Fibroblast of skin of right quadriceps (primary cell): ENCODE results near the gene DMP1.
A peak's percentile ranks its signal among the peaks of the same experiment; 100 is the strongest.

Source experiments
- DNase-seq: peaks from one replicate; pipeline ENCODE4 v3.0.0-alpha.2; 2013

The DMP1 gene, protein sequence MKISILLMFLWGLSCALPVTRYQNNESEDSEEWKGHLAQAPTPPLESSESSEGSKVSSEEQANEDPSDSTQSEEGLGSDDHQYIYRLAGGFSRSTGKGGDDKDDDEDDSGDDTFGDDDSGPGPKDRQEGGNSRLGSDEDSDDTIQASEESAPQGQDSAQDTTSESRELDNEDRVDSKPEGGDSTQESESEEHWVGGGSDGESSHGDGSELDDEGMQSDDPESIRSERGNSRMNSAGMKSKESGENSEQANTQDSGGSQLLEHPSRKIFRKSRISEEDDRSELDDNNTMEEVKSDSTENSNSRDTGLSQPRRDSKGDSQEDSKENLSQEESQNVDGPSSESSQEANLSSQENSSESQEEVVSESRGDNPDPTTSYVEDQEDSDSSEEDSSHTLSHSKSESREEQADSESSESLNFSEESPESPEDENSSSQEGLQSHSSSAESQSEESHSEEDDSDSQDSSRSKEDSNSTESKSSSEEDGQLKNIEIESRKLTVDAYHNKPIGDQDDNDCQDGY

DNA sequence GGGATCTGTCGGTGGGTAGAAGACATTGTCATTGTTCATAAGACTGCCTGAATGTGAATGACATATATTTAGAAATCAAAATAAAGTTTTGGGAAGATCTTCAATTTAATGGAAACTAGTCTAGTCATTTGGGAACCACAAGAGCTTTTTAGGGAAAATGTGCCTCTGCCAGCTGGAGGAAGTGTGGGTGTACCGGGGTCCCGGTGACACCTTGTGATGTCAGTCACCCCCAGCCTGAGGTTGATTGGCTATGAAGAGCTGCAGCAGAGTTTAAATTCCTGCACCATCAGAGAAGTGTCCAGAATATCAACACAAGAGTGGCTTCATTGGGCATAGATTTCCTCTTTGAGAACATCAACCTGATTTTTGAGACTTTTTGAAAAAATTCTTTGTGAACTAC is at the start of gene DMP1:
Gene DMP1 (plus strand): TSS at position 301 of the 400 bp plus-strand sequence. CDS start 6,213 bp downstream, outside the sequence.
- no peak for DNase-seq

DNA sequence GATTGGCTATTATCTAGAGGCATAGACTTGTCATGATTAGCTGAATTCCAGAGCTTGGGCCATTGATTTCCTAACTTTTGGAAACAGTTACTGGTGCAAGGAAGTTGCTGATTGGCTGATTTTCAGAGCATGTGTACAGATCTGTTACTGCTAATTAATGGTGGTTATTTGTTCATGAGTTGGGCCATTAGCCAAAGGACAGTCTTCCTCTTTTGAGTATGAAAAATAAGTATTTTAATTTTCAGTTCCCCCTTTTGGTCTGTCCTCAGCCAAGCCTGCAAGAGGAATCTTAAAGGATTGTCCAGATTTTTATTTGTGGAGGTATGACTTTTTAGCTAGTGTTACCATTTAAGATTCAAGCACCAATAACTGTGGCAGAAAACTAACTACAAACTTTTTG is 48.7 kb upstream of the DMP1 start:
- DNase-seq, result no peak

DNA sequence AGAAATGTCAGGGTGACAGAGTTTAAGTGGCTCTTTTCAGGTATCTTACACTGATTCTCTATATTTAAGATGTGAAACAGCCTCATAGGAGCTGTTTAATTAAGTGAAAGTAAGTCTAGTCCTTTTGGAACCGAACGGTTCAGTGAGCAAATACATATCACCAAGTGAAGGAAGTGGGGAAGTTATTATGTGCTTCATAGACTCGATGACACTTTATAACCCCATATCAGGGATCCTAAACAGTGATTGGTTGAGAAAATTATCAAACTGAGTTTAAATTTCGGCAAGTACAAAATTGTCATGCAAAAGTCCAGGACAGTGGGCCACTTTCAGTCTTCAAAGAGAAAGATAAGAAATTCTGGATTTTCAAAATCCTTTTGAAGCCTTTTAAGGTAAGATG is 41.9 kb upstream of the DMP1 start, which contains the start of gene DSPP:
Gene DSPP (plus strand): TSS at position 301 of the 400 bp plus-strand sequence. CDS start 2,380 bp downstream, outside the sequence.
- no peak for DNase-seq

DNA sequence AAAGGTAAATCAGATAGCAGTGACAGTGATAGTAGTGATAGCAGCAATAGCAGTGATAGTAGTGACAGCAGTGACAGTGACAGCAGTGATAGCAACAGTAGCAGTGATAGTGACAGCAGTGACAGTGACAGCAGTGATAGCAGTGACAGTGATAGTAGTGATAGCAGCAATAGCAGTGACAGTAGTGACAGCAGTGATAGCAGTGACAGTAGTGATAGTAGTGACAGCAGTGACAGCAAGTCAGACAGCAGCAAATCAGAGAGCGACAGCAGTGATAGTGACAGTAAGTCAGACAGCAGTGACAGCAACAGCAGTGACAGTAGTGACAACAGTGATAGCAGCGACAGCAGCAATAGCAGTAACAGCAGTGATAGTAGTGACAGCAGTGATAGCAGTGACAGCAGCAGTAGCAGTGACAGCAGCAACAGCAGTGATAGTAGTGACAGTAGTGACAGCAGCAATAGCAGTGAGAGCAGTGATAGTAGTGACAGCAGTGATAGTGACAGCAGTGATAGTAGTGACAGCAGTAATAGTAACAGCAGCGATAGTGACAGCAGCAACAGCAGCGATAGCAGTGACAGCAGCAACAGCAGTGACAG is 35.7 kb upstream of the DMP1 start:
- no peak for DNase-seq

DNA sequence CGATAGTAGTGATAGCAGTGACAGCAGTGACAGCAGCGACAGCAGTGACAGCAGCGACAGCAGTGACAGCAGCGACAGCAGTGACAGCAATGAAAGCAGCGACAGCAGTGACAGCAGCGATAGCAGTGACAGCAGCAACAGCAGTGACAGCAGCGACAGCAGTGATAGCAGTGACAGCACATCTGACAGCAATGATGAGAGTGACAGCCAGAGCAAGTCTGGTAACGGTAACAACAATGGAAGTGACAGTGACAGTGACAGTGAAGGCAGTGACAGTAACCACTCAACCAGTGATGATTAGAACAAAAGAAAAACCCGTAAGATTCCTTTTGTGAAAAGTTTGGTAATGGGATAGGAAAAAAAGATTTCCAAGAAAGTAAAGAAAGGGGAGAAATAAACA is 33.8 kb upstream of the DMP1 start:
- no peak for DNase-seq

DNA sequence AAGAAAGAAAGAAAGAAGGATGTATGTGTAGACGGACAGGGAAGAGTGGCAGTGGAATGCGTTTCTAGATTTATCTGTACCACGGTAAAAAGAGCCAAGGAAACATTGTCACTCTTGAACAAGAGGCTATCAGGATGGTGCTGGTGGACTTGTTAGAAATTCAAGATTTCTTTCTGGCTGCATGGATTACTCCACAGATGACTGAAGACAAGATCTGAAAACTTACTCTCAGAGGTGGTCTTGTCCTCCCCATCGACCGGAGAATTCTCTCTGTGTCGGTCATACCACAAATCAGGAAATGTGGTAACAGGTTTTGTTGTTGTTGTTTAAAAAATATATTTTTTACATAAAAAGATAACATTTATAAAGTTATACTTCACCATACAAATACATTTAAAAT is 30.0 kb upstream of the DMP1 start:
- DNase-seq, result no peak

DNA sequence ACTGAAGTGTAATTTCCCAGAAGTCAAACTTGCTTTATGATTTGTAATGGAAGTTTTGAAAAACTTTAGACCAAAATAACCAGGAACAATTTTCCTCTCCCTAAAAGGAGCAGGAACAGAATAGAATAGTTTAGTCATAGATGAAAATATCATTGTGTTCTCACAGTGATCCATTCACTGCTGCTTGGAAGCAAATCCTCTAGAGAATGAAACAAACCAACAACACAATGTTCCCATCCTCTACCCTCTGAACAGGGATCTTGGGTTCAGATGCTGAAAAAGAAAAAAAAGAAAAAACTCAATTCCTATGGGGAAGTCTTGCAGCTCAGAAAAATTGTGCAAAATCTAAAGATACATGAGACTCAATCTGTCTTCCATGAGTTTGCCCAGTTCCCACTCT is 29.6 kb upstream of the DMP1 start:
- DNase-seq, result no peak

DNA sequence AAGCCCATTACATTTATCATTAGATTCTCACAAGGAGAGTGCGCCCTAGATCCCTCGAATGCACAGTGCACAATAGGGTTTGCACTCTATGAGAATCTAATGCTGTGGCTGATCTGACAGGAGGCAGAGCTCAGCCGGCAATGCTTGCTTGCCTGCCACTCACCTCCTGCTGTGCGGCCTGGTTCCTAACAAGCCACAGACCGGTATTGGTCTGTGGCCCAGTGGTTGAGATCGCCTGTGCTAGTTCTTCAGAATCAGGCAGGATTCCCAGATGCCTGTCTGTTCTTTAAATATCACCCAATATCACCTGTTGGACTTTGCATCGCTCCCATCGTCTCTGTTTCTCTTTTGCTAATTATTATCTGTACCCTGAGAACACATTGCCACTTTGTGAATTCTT is 27.8 kb upstream of the DMP1 start:
- DNase-seq, result no peak

DNA sequence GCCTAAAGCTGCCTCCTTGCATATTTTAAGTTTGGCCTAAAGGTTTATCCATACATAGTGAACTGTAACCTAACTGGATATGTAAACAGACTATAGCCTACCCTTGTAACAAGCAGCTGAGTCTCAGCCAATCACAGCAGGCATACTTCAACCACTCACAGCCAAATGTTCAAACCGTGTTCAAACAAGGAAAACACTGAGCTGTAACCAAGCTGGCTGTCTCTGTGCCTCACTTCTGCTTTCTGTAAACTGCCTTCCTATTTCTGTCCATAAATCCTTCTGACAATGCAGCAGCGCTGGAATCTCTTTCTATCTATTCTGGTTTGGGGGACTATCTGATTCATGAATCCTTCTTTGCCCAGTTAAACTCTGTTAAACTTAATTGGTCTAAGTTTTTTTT is 25.4 kb upstream of the DMP1 start:
- DNase-seq, result no peak

DNA sequence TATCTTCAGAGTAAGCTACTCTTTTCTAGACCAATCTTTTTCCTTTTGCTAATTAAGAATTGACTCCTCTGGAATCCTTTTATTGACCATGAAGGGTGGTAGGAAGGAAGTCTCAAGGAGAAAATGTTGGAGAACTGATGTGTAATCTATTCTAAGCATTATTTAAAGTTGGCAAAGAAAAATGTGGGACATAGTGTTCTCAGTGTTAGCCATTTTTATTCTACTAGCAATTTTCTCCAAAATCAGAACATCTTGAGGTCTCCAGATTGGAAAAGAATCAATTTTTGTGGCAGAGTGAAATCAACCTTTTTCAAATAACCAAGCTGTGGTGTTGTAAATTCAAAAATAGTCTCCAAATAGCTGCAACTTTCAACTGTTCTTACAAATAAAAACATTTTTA is 18.4 kb upstream of the DMP1 start:
- no peak for DNase-seq

DNA sequence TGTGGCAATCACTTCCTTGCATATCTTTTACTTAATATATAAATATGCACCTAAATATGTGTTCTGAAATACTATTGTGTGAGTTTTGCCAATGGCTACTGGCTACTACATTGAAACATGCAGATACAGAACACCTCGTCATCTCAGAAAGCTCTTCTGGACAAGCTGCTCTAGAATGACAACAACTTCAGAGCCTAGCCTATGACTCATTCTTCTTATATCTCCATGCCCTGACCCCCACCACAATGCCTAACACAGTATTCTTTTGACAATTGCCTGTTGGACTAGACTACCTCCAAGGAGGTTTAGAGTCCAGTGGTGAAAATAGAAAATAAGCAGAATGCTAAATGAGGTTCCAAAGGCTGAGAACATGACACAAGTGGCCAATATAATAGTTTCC is 17.6 kb upstream of the DMP1 start:
- DNase-seq, result no peak

DNA sequence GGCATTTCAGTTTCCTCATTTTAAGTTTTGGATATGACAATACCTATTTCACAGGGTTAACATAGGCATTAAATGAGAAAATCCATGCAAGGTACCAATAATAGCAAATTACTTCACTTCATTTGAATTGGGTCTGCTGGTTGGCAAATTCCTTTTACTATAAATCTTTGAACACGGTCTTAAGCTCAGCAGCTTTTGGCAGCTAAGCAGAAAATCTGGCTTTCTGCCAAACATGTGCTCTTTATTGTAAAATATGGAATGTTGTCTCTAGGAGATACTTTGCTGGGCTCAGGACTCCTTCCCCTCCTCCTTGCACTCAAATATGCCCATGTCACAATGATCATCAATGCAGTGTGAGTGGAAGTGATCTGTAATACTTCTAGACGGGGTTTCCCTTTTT is 16.8 kb upstream of the DMP1 start:
- DNase-seq, result peak; percentile 53

DNA sequence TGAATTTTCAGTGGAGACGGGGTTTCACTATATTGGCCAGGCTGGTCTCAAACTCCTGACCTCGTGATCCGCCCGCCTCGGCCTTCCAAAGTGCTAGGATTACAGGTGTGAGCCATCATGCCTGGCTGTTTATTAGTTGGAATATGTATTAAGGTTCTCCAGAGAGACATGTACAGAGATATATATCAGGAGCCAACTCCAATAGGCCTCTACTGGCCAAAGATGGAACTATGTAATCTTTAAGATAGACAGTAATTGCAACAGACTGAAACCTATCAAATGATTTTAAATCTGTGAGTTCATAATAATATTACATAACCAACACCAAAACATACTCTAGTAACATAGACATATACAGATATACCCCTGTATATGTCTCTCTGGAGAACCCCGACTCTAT is 5.8 kb upstream of the DMP1 start:
- DNase-seq, result no peak

DNA sequence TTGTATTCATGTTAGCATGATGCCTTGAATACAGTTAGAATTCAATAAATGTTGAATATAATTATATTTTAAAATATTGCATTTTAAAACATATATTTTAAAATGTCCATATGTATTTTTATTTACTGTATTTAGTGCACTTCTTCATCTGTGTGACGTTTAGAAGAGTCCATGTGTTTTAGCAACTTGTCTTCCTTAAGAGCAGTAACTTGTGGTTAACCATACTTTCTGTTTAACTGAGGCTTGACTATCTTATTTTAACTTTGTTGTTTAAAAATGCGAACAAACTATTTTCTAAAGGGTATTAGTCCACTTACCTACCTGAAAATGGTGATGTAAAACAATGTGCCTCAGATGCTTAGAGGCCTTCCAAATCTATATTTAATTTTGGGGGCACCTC is 858 bp downstream of the DMP1 start:
- no peak for DNase-seq

DNA sequence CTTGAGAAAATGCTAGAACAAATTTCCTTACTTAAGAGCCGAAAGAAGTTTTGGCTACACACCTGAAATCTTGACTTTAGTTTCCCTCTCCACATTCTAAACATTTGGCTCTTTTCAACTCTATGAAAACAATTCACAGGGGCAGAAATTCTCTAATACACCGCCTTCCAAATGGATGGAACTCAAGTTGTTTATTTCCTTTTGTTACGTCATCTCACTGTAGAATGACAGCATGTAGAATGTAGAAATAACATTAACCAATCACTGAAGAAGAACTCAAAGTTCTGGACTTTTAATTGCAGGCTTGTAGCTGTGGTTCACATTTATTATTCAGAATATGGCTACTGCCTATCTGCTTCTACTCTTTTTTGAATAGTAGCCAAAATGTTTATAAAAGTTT is 1.9 kb downstream of the DMP1 start:
- DNase-seq, result no peak

DNA sequence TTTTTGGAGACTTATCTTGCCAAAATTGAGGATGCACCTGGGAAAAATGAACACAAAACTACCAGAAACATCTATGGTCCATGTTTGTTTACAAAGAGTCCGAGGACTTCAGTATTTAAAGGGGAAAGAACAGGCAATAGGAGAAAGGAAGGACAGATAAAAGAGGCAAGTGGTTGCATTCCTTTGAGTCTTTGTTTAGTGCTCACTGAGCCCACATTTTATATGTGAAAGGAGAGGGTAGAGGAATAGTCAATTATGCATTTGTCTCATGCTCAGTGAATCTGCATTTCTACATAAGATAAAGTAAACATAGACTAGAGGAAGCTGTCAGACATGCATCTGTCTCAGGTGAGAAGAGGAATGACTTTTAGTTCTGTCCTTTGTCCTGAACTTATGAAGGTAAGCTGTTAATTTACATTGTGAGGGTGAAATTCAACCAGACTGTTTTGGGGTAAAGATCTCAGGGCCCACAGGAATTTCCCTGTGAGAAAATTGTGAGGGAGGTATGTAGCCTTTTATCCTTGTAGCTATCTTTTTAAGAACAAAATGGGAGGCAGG is 4.5 kb downstream of the DMP1 start:
- DNase-seq, result no peak

DNA sequence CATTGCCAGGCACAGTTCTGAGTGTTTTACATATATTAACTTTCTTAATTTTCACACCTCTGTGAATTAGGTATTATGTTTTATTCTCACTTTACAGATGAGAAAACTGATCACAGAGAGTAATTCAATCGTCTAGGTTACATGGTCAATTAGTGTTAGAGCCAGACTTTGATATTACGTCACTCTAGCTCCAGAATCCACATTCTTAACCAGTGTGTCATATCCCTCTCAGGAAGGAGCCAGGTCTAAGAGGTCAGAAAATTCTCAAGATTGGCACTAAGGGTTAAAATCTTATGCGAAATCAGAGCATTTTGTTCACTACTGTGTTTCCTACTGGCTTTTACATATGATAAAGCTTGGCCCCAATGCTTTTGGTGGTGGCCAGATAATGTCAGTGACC is 7.4 kb downstream of the DMP1 start:
- peak; percentile 33 for DNase-seq

DNA sequence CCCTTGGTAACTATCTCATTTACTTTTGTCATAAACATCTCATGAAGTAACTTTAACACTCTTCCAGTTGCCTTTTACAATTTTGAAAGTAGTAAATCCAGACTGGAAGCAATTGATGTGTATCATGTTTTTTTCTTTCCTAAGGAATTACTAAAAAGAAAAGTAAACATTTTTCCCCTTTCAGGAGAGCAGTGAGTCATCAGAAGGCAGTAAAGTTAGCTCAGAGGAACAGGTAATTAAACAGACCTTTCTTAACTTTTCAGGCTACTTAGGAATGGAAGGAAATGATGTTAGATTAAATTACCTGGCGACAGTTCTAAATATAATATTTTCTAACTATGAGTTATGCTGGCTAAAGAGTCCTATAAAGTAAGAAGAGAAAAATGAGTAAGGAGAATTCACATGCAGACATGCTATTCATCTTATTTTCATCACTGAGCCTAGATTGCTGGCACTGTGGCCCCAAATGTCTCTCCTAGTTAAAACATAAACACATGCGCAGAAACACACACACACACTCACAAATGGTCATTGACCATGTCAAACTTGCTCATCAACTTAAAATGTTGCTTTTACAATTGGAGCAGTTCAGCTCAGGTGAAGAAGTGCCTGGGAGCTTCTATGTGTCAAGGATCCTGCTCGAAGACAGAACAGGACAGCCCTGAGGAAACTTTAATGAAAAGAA is 9.3 kb downstream of the DMP1 start:
- DNase-seq, result peak; percentile 17

DNA sequence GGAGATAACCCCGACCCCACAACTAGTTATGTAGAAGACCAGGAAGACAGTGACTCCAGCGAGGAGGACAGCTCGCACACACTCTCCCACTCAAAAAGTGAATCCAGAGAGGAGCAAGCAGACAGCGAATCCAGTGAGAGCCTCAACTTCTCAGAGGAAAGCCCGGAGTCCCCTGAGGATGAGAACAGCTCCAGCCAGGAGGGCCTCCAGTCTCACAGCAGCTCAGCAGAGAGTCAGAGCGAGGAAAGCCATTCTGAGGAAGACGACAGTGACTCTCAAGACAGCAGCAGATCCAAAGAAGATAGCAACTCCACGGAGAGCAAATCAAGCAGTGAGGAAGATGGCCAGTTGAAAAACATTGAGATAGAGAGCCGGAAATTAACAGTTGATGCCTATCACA is 12.8 kb downstream of the DMP1 start:
- no peak for DNase-seq

DNA sequence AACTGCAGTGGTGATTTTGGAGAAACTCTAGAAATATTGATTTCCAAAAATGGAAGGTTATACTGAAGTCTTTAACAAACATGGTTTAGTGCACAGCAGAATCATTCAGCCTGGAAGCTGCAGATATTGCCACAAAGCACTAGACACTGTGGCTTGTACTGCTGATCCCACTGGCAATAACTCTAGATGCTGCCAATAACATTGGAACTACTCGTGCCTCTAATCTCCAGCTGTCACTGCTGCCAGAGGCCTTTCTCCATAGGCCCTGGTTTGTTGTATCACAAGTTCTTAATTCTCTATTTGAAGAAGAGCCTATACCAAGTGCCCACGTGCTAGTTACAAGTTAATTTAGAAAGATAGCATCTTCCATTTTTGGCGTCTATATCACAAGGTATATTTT is 19.3 kb downstream of the DMP1 start:
- DNase-seq, result no peak

DNA sequence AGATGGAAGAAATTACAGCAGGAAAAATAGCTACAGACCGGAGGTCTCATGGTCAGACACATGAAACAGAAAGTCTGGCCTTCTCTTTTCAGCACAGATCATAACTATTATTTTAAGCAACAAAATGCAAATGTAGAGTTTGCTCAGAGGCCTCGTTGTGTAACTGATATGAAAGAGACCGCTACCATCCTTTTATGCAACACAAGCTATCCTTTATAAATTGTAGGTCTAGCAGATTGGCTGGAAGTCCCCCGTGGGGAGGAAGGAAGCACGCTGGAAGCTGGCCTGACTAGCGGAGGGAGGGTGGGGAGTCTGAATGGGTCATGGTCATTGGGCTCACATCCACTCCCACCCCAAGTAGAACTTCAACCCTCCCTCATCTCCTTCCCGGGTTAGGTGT is 27.7 kb downstream of the DMP1 start:
- no peak for DNase-seq

DNA sequence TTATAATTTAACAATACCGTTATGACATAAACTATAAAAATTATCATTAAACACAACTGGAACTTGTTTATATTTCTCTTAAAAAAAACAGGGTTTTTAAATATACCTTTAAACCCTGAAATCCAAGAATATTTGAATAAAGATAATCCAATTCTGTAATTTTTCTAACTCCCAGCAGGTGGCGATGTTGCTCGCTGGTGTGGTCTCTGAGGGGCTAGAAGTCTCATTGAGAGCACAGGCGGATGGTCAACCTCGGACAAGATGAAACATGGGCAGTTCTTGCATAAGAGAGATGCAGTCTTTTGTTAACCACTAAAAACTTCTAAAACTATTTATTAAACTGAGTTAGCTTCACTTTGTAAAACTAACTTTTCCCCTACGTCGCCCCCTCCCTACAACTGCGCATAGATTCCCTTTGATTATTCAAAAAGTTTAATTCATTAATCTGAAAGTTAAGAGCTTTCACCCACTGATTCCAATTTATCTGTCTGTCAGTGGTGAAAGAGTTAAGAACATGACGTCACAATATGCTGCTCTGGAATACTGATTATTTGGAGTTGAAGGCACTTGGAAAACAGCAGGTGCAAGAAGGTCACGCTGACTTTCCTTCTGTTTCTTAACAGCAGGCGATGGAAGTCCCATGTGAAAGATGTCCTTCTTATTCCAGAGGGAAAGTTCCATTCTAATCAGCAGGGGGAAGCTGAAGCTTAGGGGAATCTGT is 29.5 kb downstream of the DMP1 start:
- DNase-seq, result peak; percentile 58

DNA sequence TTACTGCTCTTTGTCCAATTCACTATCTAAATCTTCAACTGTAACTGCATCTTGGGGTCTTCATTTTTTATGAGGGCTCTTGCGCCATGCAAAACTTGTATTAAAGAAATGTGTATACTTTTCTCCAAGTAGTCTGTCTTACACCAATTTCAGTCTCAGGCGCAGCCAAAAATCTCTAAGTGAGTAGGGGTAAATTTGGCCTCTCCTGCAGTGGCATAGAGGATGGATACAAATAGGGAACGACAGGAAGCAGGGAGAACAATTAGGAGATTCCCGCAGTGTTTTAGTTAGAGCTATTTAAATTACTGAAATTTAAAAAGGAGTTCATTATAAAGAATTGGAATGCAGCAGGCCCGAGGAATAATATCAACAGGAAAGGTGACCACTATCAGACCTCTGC is 30.2 kb downstream of the DMP1 start:
- DNase-seq, result no peak
